ENCODE results near the gene TMEM161A. TPM values are rescaled to one million over a fixed set of nuclear protein-coding genes. Genes with fewer than 3 reads are reported as not detected.
A peak's percentile ranks its signal among the peaks of the same experiment; 100 is the strongest.

Gene TMEM161A
- 10 to 100 TPM; 16.7 to 24.5 (median 20.1) TPM for total RNA-seq

GRCh38 chr19:19138109-19138981, at the start of gene TMEM161A:
Gene TMEM161A, minus strand, starts transcription at chr19:19138478. Its CDS starts 50 bp downstream, at chr19:19138428.
- H3K27me3 ChIP-seq = peaks cover 8% of the 10 kb centered on the region
- H3K4me1 ChIP-seq = peaks cover 0 to 25% (median 7%) of the 10 kb centered on the region in 3 donors
- H3K36me3 ChIP-seq = no peaks in the 10 kb centered on the region
- H3K9me3 ChIP-seq = no peaks in the 10 kb centered on the region
- peak within 1 kb of the TSS; percentile 41 to 82 (median 72) for H3K27ac ChIP-seq
- TF ChIP-seq POLR2AphosphoS5 (IDR thresholded peaks at IDR 0.05) (peak; percentile 66), POLR2A (IDR thresholded peaks at IDR 0.05) (peak; percentile 36 to 53), EP300 (IDR thresholded peaks at IDR 0.05) (no peak)
- ATAC-seq = peak; percentile 100
- 5 to 7% methylated on average over 6 to 21 of the region's 42 CpGs for WGBS, 2 donors (ENCODE audit: low coverage in 1 of 2)
- H3K4me3 ChIP-seq = peak within 1 kb of the TSS; percentile 72 to 85

GRCh38 chr19:19186742-19187141, 48.5 kb upstream of the TMEM161A start:
- H3K36me3 ChIP-seq = peaks cover 0 to 52% of the 10 kb centered on the region in 2 donors
- H3K27ac ChIP-seq = no peak overlapping the region
- H3K4me3 ChIP-seq = no peak overlapping the region
- ATAC-seq = no peak
- H3K9me3 ChIP-seq = no peaks in the 10 kb centered on the region
- peaks cover 0 to 30% (median 23%) of the 10 kb centered on the region in 3 donors for H3K4me1 ChIP-seq
- 89% methylated on average over 5 of the region's 14 CpGs; no CpG with 5 or more reads in 1 of the 2 donors for WGBS, 2 donors (ENCODE audit: low coverage in 1 of 2)
- TF ChIP-seq POLR2A (IDR thresholded peaks at IDR 0.05) (no peak), POLR2AphosphoS5 (IDR thresholded peaks at IDR 0.05) (no peak), EP300 (IDR thresholded peaks at IDR 0.05) (no peak)
- TF ChIP-seq, protein P1, sequence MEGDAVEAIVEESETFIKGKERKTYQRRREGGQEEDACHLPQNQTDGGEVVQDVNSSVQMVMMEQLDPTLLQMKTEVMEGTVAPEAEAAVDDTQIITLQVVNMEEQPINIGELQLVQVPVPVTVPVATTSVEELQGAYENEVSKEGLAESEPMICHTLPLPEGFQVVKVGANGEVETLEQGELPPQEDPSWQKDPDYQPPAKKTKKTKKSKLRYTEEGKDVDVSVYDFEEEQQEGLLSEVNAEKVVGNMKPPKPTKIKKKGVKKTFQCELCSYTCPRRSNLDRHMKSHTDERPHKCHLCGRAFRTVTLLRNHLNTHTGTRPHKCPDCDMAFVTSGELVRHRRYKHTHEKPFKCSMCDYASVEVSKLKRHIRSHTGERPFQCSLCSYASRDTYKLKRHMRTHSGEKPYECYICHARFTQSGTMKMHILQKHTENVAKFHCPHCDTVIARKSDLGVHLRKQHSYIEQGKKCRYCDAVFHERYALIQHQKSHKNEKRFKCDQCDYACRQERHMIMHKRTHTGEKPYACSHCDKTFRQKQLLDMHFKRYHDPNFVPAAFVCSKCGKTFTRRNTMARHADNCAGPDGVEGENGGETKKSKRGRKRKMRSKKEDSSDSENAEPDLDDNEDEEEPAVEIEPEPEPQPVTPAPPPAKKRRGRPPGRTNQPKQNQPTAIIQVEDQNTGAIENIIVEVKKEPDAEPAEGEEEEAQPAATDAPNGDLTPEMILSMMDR (IDR thresholded peaks at IDR 0.05) = no peak
- H3K27me3 ChIP-seq = no peaks in the 10 kb centered on the region

GRCh38 chr19:19185853-19186740, 47.8 kb upstream of the TMEM161A start:
- Histone ChIP-seq H3K27me3 (no peaks in the 10 kb centered on the region), H3K4me1 (peaks cover 0 to 25% (median 21%) of the 10 kb centered on the region in 3 donors), H3K4me3 (no peak overlapping the region), H3K36me3 (peaks cover 0 to 58% of the 10 kb centered on the region in 2 donors), H3K27ac (no peak overlapping the region), H3K9me3 (no peaks in the 10 kb centered on the region)
- ATAC-seq = no peak
- no peak for TF ChIP-seq POLR2A (IDR thresholded peaks at IDR 0.05)
- TF ChIP-seq EP300 (IDR thresholded peaks at IDR 0.05) = no peak
- TF ChIP-seq POLR2AphosphoS5 (IDR thresholded peaks at IDR 0.05) = no peak
- TF ChIP-seq, protein P1 (IDR thresholded peaks at IDR 0.05) = peak in 2 of 4 experiments; percentile 36 to 58
- 56 to 69% methylated on average over 1 to 2 of the region's 9 CpGs for WGBS, 2 donors (ENCODE audit: low coverage in 1 of 2)

DNA sequence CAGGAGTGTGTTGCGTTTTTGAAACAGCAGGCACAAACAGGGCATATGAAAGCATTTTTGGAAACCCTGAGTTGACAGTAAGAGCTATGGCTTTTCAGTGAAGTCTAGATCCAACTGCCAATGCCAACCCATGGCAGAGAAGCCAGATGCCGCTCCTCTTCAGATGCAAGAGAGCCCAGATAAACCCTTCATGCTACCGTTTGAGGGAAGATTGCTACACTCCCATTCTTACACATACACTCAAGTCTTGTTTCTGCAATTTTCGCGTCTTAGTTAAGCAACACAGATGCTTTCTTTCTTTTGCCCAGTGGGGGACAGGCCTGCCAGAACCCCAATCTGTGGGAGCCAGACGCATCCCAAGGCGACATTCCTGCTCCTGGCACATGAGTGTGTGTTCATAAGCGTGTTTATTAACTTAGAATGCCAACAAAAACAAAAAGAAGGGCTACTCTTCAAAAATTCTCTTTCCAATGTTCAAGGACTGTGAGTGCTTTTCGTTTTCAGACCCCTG, 43.3 kb upstream of the TMEM161A start:
- 83 to 96% methylated on average over 3 to 4 of the region's 9 CpGs for WGBS, 2 donors (ENCODE audit: low coverage in 1 of 2)
- H3K27me3 ChIP-seq = no peaks in the 10 kb centered on the region
- H3K36me3 ChIP-seq = peaks cover 0 to 93% of the 10 kb centered on the region in 2 donors
- TF ChIP-seq EP300 (IDR thresholded peaks at IDR 0.05) (no peak), POLR2A (IDR thresholded peaks at IDR 0.05) (no peak), POLR2AphosphoS5 (IDR thresholded peaks at IDR 0.05) (no peak)
- TF ChIP-seq, protein P1 (IDR thresholded peaks at IDR 0.05) = no peak
- H3K4me1 ChIP-seq = no peaks in the 10 kb centered on the region
- H3K27ac ChIP-seq = no peak overlapping the region
- H3K9me3 ChIP-seq = peaks cover 0 to 7% (median 0%) of the 10 kb centered on the region in 3 donors
- no peak for ATAC-seq
- H3K4me3 ChIP-seq = no peak overlapping the region

Measured in gastroesophageal sphincter (tissue), 4 donors.